HG02870 (cell line): ENCODE data around the gene ARL4A.
"Not testable (repeated sequence)": the region's sequence is repeated elsewhere in the genome, so short reads cannot be mapped to it uniquely, and the experiment has no call there.

ENCODE experiments used
- ATAC-seq: cut with Tn5 transposase; IDR thresholded peaks from one replicate; pipeline ENCODE4 v1.9.1; 2021; ENCODE audit warnings: mild to moderate bottlenecking, moderate library complexity; ENCODE audit not compliant: unreplicated experiment

Gene ARL4A, protein sequence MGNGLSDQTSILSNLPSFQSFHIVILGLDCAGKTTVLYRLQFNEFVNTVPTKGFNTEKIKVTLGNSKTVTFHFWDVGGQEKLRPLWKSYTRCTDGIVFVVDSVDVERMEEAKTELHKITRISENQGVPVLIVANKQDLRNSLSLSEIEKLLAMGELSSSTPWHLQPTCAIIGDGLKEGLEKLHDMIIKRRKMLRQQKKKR

DNA sequence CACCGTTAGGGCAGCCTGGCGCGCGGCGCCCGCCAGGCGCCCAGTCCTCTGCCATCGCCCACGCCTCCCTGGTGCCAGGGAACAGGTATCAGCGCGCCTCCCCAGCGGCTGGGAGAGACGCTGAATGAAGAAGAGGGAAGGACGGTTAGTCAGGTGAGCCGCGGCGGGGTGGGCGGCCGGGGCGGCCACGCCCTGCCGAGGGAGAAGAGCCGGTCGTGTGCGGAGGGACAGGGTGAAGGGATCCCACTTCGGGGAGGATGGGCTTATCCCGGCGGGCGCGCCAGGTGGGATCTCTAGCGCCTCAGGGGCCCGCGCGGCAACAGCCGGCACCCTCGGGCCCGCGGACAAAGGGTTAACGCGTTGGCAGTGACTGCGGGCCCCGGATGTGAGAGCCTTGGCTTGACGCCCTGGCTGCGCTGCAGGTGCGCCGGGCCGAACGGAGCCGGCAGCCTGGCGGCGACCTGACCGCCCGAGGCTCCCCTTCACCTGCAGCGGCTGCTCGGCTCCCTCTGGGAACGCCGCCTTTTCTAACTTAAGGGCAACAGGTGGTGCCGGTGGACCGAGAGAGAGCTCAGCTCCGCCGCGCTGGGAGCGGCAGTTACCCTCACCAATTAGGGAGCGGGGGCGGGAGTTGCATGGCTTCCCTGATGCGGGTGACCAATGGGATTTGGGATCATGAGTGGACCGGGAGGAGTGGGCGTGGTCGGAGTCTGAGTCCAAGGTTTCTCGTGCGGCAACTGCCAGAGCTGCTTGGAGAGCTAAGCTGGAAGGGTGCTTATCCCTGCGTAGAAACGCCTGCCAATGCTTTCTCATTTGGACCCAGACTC is at the start of gene ARL4A:
Gene ARL4A, plus strand, starts transcription at position 743 of the 827 bp plus-strand sequence. CDS start 622 bp downstream, outside the sequence.
- ATAC-seq: peak; percentile 85

DNA sequence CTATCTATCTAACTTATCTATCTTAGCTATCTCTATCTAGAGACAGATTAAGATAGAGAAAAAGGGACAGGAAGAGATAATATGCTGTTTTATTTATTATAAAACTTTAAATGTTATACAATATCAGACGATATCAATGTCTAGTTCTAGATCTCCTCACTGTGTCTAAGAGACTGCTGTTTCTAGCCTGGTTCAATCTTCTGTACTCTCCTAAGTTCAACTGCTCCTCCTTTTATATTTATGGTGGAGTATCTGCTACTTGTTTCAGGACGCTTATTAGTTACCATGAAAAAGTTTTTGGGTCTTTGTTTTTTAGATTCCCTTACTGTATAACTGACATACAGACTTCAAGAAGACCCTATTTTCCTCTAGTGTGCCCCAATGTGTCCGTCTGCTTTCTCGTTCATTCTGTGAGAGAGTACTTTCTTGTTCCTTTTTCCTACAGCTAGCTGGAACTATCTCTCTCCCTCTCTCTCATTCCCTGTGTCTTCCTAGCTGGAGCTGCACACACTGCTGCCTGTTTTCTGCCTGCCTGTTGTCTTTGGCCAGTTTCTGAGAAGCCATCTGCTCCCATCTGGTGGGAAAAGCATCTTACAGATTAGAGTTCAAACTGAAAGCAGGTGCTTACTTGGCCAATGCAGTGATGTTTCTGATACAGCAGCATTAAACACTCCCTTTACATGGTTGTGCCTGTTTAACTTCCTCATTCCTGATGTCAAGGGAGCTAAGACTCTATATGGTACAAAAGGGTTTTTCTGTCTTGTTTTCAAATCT is 49.4 kb upstream of the ARL4A start:
- peak; percentile 49 for ATAC-seq

GRCh38 chr7:12638851-12639456 is 48.5 kb upstream of the ARL4A start:
- peak; percentile 32 for ATAC-seq

GRCh38 chr7:12640299-12641096 is 46.9 kb upstream of the ARL4A start:
- no peak for ATAC-seq

DNA sequence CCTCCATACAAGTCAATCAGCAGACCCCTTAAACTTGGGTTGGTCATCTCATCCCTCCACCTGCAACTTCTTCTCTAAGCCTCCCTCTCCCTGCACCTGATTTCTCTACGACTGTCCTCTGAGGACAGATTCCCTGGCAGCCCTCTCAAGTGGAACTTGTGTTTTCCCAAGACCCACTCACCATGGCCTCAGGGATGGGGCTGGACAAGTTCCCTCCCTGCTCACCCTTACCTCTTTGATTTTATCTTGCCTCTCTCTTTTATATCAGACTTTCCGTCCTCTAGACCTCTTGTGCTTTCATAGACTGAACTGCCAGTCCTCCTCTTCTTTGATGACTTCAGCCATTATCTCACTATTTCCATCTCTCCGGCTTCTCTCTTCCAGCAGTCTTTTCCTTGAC is 46.2 kb upstream of the ARL4A start:
- ATAC-seq: no peak

DNA sequence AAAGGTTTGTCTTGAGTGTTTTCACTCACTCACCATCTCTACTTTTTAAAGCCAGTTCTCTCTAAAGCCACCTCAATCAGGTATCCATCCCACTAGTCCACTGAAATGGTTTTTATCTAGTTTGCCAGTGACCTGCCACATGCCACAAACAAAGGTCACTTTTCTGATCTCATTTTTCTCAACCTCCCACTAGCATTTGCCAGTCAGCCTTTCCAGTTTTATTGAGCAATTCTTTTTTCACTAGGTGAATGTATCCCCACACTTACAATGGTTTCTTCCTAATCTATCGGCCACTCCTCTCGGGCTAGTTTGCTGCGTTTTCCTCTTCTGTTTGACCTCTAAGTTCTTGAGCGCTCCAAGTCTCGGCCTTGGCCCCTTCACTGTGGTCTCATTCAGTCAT is 44.9 kb upstream of the ARL4A start:
- ATAC-seq: no peak

- ATAC-seq: no peak
These were observed 44.3 kb upstream of the ARL4A start for GRCh38 chr7:12643001-12643643.

DNA sequence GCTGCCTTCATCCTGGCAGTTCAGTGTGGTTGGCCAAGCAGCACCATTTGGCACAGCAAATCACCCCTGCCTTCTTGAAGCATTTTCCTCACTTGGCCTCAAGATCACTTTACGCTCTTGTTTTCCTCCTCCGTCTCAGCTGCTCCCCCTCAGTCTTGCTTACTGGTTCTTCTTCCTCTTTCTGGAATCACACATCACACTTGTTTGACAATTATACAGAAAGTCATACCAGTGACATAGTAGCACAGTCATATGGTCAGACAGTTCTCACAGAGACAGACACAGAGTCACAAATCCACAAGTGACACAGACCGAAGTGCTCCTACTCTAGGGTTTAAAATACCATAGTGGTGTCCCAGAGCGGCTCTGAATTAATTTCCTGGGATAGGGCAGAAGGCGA is 43.8 kb upstream of the ARL4A start:
- peak; percentile 57 for ATAC-seq

DNA sequence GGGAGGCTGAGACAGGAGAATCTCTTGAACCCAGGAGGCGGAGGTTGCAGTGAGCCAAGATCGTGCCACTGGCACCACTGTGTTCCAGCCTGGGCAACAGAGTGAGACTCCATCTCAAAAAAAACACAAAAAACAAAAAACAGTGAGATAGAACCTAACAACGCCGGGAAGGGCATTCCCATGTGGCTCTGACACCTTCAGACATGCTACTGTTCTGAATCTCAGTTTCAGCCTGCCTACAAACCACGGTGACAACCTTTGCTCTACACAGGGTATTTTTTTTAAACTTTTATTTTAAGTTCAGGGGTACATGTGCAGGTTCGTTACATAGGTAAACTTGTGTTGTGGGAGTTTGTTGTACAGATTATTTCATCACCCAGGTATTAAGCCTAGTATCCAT is 42.2 kb upstream of the ARL4A start:
- peak; percentile 60 for ATAC-seq

DNA sequence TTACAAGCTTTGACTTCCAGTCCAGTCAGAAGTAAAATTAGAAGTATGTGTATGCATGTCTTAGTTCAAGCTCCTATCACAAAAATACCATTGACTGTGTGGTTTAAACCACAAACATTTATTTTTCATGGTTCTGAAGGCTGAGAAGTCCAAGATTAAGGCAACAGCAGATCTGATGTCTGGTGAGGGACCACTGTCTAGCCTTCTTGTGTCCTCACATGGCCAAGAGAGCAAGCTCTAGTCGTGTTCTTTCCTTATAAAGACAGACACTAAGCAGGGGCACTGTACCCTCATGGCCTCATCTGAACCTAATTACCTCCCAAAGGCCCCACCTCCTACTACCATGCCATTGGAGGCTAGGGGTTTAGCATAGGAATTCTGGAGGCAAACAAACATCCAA is 41.3 kb upstream of the ARL4A start:
- ATAC-seq: no peak

DNA sequence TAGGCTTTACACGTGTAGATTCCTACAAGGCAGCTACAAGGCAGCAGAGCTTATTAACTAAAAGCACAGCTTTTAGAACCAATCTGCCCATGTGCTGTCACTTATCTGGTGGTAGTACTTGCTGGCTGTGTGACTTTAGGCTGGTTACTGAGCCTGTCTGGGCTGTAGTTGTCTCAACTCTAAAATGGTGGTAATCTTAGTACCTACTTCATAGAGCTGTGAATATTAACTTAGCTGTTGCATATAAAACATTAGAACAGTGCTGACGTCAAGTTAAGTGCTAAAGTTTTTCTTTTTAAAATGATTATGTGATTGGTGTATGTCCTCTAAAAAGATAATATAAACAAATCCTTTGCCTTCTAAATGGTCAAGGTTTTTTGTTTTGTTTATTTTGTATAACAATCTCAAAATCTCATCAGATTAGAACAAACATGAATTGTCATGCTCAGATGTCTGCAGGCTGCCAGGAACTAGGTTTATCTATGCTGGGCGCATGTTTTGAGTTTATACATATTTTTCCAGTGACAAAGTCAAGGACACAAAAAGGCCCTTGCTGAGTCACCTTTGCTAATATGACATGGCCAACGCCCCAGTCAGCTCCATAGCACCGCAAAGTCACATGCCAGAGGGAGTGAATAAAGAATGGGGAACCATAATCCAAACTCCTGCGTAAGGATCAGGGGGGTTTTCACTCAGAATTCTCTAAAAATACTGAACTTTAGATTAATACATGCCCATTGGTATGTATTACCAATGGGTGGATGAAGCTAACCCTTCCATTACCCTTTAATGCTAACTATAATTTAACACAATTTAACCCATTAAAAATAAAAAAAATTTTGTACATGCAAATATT is 39.8 kb upstream of the ARL4A start:
- no peak for ATAC-seq

GRCh38 chr7:12648704-12649261 is 38.6 kb upstream of the ARL4A start:
- no peak for ATAC-seq

DNA sequence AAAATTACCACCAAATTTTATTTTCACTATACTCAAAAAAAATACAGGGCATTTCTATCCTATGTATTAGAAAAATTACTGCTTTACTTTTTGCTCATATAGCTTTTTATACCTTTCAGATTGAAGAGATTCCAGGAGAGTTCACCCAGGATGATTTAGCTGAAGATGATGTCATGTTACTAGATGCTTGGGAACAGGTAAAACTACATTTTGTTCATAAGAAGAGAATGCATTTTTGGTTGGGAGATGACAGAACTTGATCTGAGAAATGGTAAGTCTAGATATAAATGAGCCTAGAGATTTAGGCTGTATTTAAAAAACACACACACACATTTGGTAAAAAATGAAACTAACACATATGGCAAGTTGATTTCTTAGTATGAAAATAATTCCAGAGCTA is 38.1 kb upstream of the ARL4A start:
- ATAC-seq: no peak

DNA sequence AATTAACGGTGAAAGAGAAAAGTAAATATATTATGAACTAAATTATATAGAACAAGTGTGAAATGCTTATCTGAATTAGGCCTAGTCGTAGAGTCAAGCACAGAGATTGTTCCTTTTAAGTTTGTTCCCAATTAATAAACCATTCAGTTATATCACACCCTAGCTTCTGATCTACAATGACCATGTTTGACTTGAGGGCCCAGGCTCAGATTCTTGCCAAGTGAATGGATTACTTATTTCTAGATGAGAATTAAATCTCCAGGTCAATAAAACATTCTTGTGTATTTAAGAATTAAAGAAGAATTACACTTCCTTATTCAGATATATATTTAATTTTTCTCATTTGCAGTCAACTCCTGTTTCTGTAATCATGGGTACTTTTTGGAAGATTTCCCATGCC is 37.4 kb upstream of the ARL4A start:
- no peak for ATAC-seq

- no peak for ATAC-seq
These were observed 34.3 kb upstream of the ARL4A start for GRCh38 chr7:12653110-12653509.

DNA sequence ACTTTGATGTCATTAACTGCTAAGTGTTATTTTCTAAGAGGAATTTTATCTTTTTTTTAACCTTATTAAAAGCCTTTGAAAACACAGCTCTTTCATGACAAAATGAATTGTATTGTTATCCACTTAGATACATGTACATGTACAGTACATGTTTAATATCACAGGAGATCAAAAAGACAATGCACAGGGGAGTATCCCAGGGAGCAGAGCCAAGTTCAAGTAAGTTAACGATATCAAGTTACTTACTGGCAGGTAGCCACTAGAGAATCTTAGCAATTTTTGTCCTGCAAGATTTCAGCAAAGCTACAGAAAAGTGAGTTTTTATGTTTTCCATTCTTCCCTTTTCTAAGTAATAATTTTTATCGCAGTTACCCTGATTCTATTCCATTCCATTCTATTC is 33.9 kb upstream of the ARL4A start:
- no peak for ATAC-seq

GRCh38 chr7:12655161-12655560 is 32.3 kb upstream of the ARL4A start:
- no peak for ATAC-seq

DNA sequence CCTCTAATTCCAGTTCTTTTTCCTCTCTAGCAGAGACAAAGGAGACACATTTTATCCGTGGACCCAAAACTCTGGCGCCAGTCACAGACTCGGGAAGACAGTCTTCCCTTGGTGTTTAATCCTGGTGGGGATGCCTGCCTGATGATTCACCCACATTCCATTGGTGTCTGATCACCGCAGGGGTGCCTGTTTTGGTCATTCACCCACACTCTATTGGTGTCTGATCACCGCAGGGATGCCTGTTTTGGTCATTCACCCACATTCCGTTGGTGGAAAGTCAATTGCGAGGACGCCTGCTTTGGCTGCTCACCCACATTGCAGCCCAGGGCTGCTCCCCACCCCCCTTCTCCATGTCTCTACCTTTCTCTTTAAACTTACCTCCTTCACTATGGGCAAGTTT is 27.0 kb upstream of the ARL4A start:
- not testable (repeated sequence) for ATAC-seq

- ATAC-seq: not testable (repeated sequence)
These were observed 26.4 kb upstream of the ARL4A start for GRCh38 chr7:12660986-12661385.
